NCI-H2029 treated with DMSO at 0.1 percent for 48 hours (cell line): ENCODE measurements around the gene RP9.
"Not testable (repeated sequence)": the region's sequence is repeated elsewhere in the genome, so short reads cannot be mapped to it uniquely, and the experiment has no call there.

Source experiments
- DNase-seq: peaks from one replicate; lab custom pipeline; 2025; lab: John Stamatoyannopoulos, UW

The RP9 gene

GRCh38 chr7:33101906-33102305 is 7.3 kb downstream of the RP9 start:
- no peak for DNase-seq

GRCh38 chr7:33100770-33101169 is 8.4 kb downstream of the RP9 start:
- DNase-seq = no peak

- DNase-seq = no peak
These were observed 9.9 kb downstream of the RP9 start for GRCh38 chr7:33099154-33099940.

GRCh38 chr7:33094745-33095275 is 14.4 kb downstream of the RP9 start:
- DNase-seq = not testable (repeated sequence)

- DNase-seq = no peak
These were observed 15.9 kb downstream of the RP9 start for GRCh38 chr7:33093266-33093665.

GRCh38 chr7:33091641-33092191 is 17.5 kb downstream of the RP9 start:
- no peak for DNase-seq

GRCh38 chr7:33091111-33091531 is 18.1 kb downstream of the RP9 start:
- DNase-seq = no peak

- DNase-seq = no peak
These were observed 20.1 kb downstream of the RP9 start for GRCh38 chr7:33089142-33089541.

GRCh38 chr7:33087858-33088257 is 21.3 kb downstream of the RP9 start:
- DNase-seq = no peak

- no peak for DNase-seq
These were observed 21.8 kb downstream of the RP9 start for GRCh38 chr7:33087356-33087755.

- no peak for DNase-seq
These were observed 29.2 kb downstream of the RP9 start for GRCh38 chr7:33079763-33080690.

GRCh38 chr7:33079096-33079495 is 30.1 kb downstream of the RP9 start:
- no peak for DNase-seq

- DNase-seq = no peak
These were observed 32.5 kb downstream of the RP9 start for GRCh38 chr7:33076737-33077136.

GRCh38 chr7:33075818-33076518 is 33.2 kb downstream of the RP9 start:
- DNase-seq = no peak

- no peak for DNase-seq
These were observed 36.0 kb downstream of the RP9 start for GRCh38 chr7:33073243-33073642.

- DNase-seq = no peak
These were observed 36.7 kb downstream of the RP9 start for GRCh38 chr7:33072471-33072870.

GRCh38 chr7:33070831-33071230 is 38.4 kb downstream of the RP9 start:
- DNase-seq = no peak

- no peak for DNase-seq
These were observed 38.9 kb downstream of the RP9 start for GRCh38 chr7:33070277-33070676.

- no peak for DNase-seq
These were observed 41.3 kb downstream of the RP9 start for GRCh38 chr7:33067921-33068320.

- no peak for DNase-seq
These were observed 42.4 kb downstream of the RP9 start for GRCh38 chr7:33066771-33067170.

GRCh38 chr7:33065981-33066380 is 43.2 kb downstream of the RP9 start:
- no peak for DNase-seq
